ENCODE data around the gene LTF.

- TF ChIP-seq EP400 (IDR thresholded peaks at IDR 0.05) (no peak), VEZF1 (CRISPR knock-in tag; IDR thresholded peaks at IDR 0.05) (no peak), CTBP1 (IDR thresholded peaks at IDR 0.05; ENCODE audit: borderline replicate concordance) (no peak), ZNF197 (CRISPR knock-in tag; IDR thresholded peaks at IDR 0.05; ENCODE audit: low read depth) (no peak), RAD51 (IDR thresholded peaks at IDR 0.05; ENCODE audit: borderline replicate concordance, low read depth) (no peak), CREM (IDR thresholded peaks at IDR 0.05; ENCODE audit: low read depth) (no peak), ZNF785 (CRISPR knock-in tag; IDR thresholded peaks at IDR 0.05) (no peak), MAX (CRISPR knock-in tag; IDR thresholded peaks at IDR 0.05) (no peak), CTCF (IDR thresholded peaks at IDR 0.05 in 2 of 3, conservative IDR thresholded peaks at IDR 0.05 in 1 of 3; ENCODE audit: insufficient read depth in 2 of 3, low read depth in 1 of 3, low read length in 3 of 3) (peak; percentile 32 to 44 (median 37); a peak in 3 of 6 replicates), CHD2 (IDR thresholded peaks at IDR 0.05; ENCODE audit: low read depth, low read length) (no peak), EZH2 (IDR thresholded peaks at IDR 0.05; ENCODE audit: borderline replicate concordance, low read depth, low read length) (no peak), CEBPZ (IDR thresholded peaks at IDR 0.05; ENCODE audit: borderline replicate concordance, low read depth, low read length) (no peak), RAD21 (CRISPR knock-in tag; conservative IDR thresholded peaks at IDR 0.05 in 1 of 2, IDR thresholded peaks at IDR 0.05 in 1 of 2) (peak in 1 of 2 experiments; percentile 40; a peak in 3 of 4 replicates)
These were observed 19.1 kb upstream of the LTF start for GRCh38 chr3:46483825-46484224.

Measured in K562 (cell line).